Fibroblast of villous mesenchyme (primary cell): Measurements from ENCODE around the gene GPR75. TPM values are rescaled to one million over a fixed set of nuclear protein-coding genes. Genes with fewer than 3 reads are reported as not detected.
"Not testable (repeated sequence)": the region's sequence is repeated elsewhere in the genome, so short reads cannot be mapped to it uniquely, and the experiment has no call there.

Experiments
- DNase-seq: peaks from one replicate; pipeline ENCODE4 v3.0.0-alpha.2; 2010; ENCODE audit warnings: low read depth
- H3K4me3 ChIP-seq: 2 replicates; pipeline ENCODE4 v1.5.1; 2011; ENCODE audit warnings: low read depth, mild to moderate bottlenecking, low read length
- total RNA-seq: library from RNA; depleted of rRNA; stranded (reverse); fragments of >200 nt; gene quantifications from 2 replicates; pipeline ENCODE4 v1.2.3, GENCODE V29; 2012
- TF ChIP-seq, protein P1 (sequence below): IDR thresholded peaks from 2 replicates; pipeline ENCODE4 v1.5.1; 2012; ENCODE audit warnings: low read depth, mild to moderate bottlenecking, low read length; ENCODE audit not compliant: insufficient read depth

The GPR75 gene
- total RNA-seq, 1 donor, result 4.7 TPM

DNA sequence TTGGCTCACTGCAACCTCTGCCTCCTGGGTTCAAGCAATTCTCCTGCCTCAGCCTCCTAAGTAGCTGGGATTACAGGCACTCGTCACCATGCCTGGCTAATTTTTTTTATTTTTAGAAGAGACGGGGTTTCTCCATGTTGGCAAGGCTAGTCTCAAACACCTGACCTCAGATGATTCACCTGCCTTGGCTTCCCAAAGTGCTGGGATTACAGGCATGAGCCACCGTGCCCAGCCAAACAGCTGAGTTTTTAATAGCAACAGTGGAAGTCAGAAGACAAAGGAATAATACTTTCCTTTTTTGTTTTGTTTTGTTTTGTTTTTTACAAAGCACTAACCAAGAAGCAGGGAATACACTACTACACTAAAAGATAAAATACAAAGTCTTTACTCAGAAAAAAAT lies 16.9 kb downstream of the GPR75 start:
- TF ChIP-seq, protein P1, sequence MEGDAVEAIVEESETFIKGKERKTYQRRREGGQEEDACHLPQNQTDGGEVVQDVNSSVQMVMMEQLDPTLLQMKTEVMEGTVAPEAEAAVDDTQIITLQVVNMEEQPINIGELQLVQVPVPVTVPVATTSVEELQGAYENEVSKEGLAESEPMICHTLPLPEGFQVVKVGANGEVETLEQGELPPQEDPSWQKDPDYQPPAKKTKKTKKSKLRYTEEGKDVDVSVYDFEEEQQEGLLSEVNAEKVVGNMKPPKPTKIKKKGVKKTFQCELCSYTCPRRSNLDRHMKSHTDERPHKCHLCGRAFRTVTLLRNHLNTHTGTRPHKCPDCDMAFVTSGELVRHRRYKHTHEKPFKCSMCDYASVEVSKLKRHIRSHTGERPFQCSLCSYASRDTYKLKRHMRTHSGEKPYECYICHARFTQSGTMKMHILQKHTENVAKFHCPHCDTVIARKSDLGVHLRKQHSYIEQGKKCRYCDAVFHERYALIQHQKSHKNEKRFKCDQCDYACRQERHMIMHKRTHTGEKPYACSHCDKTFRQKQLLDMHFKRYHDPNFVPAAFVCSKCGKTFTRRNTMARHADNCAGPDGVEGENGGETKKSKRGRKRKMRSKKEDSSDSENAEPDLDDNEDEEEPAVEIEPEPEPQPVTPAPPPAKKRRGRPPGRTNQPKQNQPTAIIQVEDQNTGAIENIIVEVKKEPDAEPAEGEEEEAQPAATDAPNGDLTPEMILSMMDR, result no peak
- H3K4me3 ChIP-seq, result no peak overlapping the region
- DNase-seq, result no peak

DNA sequence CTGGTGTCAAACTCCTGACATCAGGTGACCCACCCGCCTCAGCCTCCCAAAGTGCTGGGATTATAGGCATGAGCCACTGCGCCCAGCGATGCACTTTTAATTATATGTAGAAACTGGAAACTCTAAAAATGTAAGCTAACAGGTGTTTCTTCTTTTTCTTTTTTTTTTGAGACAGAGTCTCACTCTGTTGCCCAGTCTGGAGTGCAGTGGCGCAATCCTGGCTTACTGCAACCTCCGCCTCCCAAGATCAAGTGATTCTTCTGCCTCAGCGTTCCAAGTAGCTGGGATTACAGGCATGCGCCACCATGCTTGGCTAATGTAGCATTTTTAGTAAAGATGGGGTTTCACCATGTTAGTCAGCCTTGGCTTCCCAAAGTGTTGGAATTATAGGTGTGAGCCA lies 18.1 kb downstream of the GPR75 start:
- DNase-seq, H3K4me3 ChIP-seq: not testable (repeated sequence)

GRCh38 chr2:53840580-53840979 lies 19.2 kb downstream of the GPR75 start:
- no peak overlapping the region for H3K4me3 ChIP-seq
- TF ChIP-seq, protein P1, result no peak
- DNase-seq, result no peak

DNA sequence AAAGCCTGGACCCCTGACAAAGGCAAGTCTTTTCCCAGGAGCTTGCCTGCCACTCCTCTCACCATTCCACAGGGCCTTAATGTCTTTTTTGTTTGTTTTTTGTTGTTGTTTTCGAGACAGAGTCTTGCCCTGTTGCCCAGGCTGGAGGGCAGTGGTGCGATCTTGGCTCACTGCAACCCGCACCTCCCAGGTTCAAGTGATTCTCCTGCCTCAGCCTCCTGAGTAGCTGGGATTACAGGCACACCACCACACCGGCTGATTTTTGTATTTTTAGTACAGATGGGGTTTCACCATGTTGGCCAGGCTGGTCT lies 29.8 kb downstream of the GPR75 start:
- DNase-seq, H3K4me3 ChIP-seq: not testable (repeated sequence)

GRCh38 chr2:53829273-53829979 lies 30.3 kb downstream of the GPR75 start:
- no peak overlapping the region for H3K4me3 ChIP-seq
- DNase-seq, result no peak
- TF ChIP-seq, protein P1, result no peak

DNA sequence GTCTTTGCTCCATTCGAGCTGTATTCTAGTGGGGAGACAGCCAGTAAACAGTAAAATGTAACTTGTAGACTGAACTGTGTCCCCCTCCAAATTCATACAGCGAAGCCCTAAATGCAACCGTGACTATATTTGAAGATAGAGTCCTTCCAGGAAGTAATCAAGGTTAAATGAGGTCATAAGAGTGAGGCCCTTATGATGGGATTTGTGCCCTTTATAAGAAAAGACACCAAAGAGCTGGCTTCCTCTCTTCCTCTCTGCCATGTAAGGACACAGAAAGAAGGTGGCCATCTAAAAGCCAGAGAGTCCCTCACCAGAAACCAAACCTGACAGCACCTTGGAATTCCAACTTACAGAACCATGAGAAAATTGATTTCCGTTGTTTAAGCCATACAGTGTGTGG lies 31.4 kb downstream of the GPR75 start:
- no peak for DNase-seq
- TF ChIP-seq, protein P1, result no peak
- H3K4me3 ChIP-seq, result no peak overlapping the region

DNA sequence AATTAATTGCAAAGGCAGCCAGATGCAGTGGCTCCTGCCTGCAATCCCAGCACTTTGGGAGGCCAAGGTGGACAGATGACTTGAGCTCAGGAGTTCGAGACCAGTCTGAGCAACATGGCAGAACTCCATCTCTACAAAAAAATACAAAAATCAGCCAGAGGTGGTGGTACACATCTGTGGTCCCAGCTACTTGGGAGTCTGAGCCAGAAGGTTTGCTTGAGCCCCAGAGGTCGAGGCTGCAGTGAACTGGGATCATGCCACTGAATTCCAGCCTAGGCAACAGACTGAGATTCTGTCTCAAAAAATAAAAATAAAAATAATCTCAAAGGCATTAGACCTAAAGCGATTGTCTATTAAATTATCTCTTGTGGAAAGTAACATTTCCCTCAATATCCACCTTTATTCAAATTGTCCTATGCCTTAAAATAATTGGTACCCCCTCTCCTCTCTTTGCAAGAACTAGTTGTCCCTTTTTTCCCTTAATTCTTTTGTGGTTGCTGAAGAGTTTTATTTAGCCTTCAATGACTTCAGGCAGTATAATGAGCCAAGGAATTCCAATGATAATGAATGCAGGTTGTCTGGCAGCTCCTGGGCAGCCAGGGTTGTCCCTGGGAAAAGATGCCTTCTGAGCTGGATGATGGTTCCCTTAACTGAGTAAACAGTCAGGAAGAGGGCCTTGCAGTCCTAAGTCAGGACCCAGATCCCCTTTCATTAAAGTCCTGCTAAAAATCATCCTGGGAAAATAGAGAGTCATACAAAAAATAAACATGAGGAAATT lies 32.2 kb downstream of the GPR75 start:
- DNase-seq, result no peak
- no peak overlapping the region for H3K4me3 ChIP-seq
- TF ChIP-seq, protein P1, result no peak
